Measurements from ENCODE around the gene RPA3. TPM values are rescaled to one million over a fixed set of nuclear protein-coding genes. Genes with fewer than 3 reads are reported as not detected.

RPA3 gene
- total RNA-seq, 1 experiment from 2014 or later: 87.5 TPM

DNA sequence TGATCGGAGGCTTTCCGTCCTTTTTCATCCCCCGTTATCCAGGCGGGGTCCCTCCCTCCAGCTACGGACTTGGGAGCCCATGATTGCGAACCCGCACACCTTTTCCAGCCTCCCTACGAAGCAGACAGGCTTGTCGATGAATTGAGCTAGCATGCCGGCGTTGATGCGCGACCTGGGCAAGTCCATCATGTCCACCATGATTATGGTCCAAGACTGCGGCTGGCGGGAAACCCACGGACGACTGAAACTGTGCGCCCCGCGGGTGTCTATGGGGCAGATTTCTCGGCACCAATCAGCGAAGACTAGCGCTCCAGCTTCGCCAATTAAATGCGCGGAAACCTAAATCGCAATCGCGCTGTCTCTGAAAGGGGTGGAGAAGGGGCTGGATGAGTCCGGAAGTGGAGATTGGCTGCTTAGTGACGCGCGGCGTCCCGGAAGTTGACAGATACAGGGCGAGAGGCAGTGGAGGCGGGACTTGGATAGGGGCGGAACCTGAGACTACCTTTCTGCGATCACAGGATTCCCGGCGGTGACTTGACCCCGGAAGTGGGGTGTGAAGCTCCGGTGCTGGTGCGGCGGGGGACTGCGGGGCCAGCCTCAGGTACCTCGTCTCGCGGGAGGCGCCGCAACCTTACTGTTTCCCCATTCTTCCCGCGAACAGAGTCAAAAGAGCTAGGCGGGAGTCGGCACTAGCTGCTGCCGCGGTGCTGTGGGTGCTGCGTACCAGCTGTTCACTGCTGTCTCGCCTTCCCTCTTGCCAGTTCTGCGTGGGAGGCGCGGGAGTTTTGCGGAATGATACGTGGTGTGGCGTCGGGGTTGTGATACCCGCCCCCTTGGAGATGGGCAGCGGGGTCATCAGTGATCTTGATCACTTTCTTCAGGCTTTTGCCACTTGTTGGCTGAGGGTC lies 77.9 kb downstream of the RPA3 start, which contains the start of gene UMAD1:
UMAD1 (plus strand) TSS at position 532 of the 908 bp plus-strand sequence. CDS start 32,620 bp downstream, outside the sequence.
- ChIA-PET RAD21 (ENCODE audit: low non-redundant PET in 1 of 2, low total read pairs in 2 of 2, uncharacterized antibody in 2 of 2, unreplicated experiment in 2 of 2) (no interaction called here), CTCF (interaction anchor here (0.5 to 2.5 kb wide), 4 partner anchors 41 to 1517 kb away, joined by 3 to 8 read pairs (median 4); no protein-coding TSS in a partner anchor), POLR2A (interaction anchor here (0.8 to 1.8 kb wide), 3 partner anchors 26 to 655 kb away, joined by 3 to 4 read pairs (median 3); no protein-coding TSS in a partner anchor)
- Histone ChIP-seq H3K4me3 (replicated peaks in 1 of 2; ENCODE audit: low read depth in 1 of 2, low read length in 2 of 2) (peak within 1 kb of the TSS; percentile 59 to 82), H3K4me2 (ENCODE audit: low read length) (peak within 1 kb of the TSS; percentile 92), H3K79me2 (ENCODE audit: insufficient read depth, low read length) (peaks cover 36% of the 10 kb centered on the region), H2AFZ (ENCODE audit: low read depth, low read length, poor library complexity, severe bottlenecking) (peak within 1 kb of the TSS; percentile 23), H3K9ac (ENCODE audit: low read length) (peak within 1 kb of the TSS; percentile 79), H3K4me1 (ENCODE audit: control insufficient read depth in 1 of 2, insufficient read depth in 2 of 2, low read length in 2 of 2) (peaks cover 5 to 16% of the 10 kb centered on the region in 2 experiments; a peak in 2 of 4 replicates), H3K9me3 (ENCODE audit: control insufficient read depth in 1 of 2, insufficient read depth in 1 of 2, low read depth in 1 of 2, low read length in 2 of 2) (no peaks in the 10 kb centered on the region), H3K36me3 (ENCODE audit: control insufficient read depth in 1 of 2, insufficient read depth in 2 of 2, low read length in 2 of 2) (peaks cover 4 to 5% of the 10 kb centered on the region in 2 experiments; a peak in 2 of 4 replicates), H3K27me3 (ENCODE audit: insufficient read depth, low read length) (no peaks in the 10 kb centered on the region), H3K9me2 (ENCODE audit: insufficient read depth) (no peaks in the 10 kb centered on the region), H4K20me1 (ENCODE audit: insufficient read depth) (no peaks in the 10 kb centered on the region), H3K27ac (ENCODE audit: low read depth, low read length) (peak within 1 kb of the TSS; percentile 62)
- BruUV-seq (replicated peaks): no TSS peak
- DNase-seq (ENCODE audit: low read depth, low spot score) (peak; percentile 99), ATAC-seq (peak; percentile 96)
- intact Hi-C loops (cut with micrococcal nuclease): no loop called here
- TF ChIP-seq, protein P1, sequence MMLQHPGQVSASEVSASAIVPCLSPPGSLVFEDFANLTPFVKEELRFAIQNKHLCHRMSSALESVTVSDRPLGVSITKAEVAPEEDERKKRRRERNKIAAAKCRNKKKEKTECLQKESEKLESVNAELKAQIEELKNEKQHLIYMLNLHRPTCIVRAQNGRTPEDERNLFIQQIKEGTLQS (IDR thresholded peaks at IDR 0.05): no peak
- TF ChIP-seq RAD21 (IDR thresholded peaks at IDR 0.05; ENCODE audit: low read depth) (no peak), MAX (IDR thresholded peaks at IDR 0.05) (peak; percentile 71), ZNF274 (IDR thresholded peaks at IDR 0.05; ENCODE audit: low read depth, low read length) (no peak), SP1 (IDR thresholded peaks at IDR 0.05; ENCODE audit: low read depth) (peak; percentile 85), ZFX (IDR thresholded peaks at IDR 0.05) (no peak), SIN3A (IDR thresholded peaks at IDR 0.05; ENCODE audit: low read depth) (peak; percentile 81), POLR2AphosphoS5 (IDR thresholded peaks at IDR 0.05; ENCODE audit: low read depth, low read length) (peak; percentile 79), YY1 (IDR thresholded peaks at IDR 0.05; ENCODE audit: extremely low read depth, insufficient replicate concordance, low read depth, low read length) (peak; percentile 62), EZH2phosphoT487 (IDR thresholded peaks at IDR 0.05; ENCODE audit: borderline replicate concordance) (no peak), ELF1 (IDR thresholded peaks at IDR 0.05; ENCODE audit: borderline replicate concordance, low read depth) (peak; percentile 99), CBX3 (IDR thresholded peaks at IDR 0.05; ENCODE audit: low read depth) (0 out of 2 replicates have a peak, but pooled peaks have one; percentile 38), SRF (IDR thresholded peaks at IDR 0.05; ENCODE audit: low read depth) (peak; percentile 32; the same call in 1 of the 2 replicates), ZBTB33 (IDR thresholded peaks at IDR 0.05; ENCODE audit: extremely low read depth, insufficient replicate concordance, low read length) (peak; percentile 88), FOSL1 (IDR thresholded peaks at IDR 0.05; ENCODE audit: low read depth) (no peak)
- TF ChIP-seq, protein P2, sequence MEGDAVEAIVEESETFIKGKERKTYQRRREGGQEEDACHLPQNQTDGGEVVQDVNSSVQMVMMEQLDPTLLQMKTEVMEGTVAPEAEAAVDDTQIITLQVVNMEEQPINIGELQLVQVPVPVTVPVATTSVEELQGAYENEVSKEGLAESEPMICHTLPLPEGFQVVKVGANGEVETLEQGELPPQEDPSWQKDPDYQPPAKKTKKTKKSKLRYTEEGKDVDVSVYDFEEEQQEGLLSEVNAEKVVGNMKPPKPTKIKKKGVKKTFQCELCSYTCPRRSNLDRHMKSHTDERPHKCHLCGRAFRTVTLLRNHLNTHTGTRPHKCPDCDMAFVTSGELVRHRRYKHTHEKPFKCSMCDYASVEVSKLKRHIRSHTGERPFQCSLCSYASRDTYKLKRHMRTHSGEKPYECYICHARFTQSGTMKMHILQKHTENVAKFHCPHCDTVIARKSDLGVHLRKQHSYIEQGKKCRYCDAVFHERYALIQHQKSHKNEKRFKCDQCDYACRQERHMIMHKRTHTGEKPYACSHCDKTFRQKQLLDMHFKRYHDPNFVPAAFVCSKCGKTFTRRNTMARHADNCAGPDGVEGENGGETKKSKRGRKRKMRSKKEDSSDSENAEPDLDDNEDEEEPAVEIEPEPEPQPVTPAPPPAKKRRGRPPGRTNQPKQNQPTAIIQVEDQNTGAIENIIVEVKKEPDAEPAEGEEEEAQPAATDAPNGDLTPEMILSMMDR (IDR thresholded peaks at IDR 0.05 in 2 of 3, conservative IDR thresholded peaks at IDR 0.05 in 1 of 3; ENCODE audit: borderline replicate concordance in 1 of 3, insufficient read depth in 1 of 3, low read depth in 2 of 3, low read length in 2 of 3): no peak
- TF ChIP-seq, protein P3, sequence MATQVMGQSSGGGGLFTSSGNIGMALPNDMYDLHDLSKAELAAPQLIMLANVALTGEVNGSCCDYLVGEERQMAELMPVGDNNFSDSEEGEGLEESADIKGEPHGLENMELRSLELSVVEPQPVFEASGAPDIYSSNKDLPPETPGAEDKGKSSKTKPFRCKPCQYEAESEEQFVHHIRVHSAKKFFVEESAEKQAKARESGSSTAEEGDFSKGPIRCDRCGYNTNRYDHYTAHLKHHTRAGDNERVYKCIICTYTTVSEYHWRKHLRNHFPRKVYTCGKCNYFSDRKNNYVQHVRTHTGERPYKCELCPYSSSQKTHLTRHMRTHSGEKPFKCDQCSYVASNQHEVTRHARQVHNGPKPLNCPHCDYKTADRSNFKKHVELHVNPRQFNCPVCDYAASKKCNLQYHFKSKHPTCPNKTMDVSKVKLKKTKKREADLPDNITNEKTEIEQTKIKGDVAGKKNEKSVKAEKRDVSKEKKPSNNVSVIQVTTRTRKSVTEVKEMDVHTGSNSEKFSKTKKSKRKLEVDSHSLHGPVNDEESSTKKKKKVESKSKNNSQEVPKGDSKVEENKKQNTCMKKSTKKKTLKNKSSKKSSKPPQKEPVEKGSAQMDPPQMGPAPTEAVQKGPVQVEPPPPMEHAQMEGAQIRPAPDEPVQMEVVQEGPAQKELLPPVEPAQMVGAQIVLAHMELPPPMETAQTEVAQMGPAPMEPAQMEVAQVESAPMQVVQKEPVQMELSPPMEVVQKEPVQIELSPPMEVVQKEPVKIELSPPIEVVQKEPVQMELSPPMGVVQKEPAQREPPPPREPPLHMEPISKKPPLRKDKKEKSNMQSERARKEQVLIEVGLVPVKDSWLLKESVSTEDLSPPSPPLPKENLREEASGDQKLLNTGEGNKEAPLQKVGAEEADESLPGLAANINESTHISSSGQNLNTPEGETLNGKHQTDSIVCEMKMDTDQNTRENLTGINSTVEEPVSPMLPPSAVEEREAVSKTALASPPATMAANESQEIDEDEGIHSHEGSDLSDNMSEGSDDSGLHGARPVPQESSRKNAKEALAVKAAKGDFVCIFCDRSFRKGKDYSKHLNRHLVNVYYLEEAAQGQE (IDR thresholded peaks at IDR 0.05; ENCODE audit: low read depth): no peak

Data from HCT116 (cell line).